Skin epidermis (tissue), 12 donors: ENCODE data around the gene MPDU1.

ENCODE experiments used
- H3K27ac ChIP-seq, 21 experiments: fragments of 200-600 bp; sonication (generic) in 11 of 21; one replicate each; pipeline ENCODE4 v1.5.0; 2020; ENCODE audit warnings: mild to moderate bottlenecking in 3 of 21, inconsistent platforms in 2 of 21, moderate library complexity in 2 of 21
- H3K4me3 ChIP-seq, 7 experiments: fragments of 200-600 bp; sonication (generic) in 2 of 7; one replicate each; pipeline ENCODE4 v1.5.0; 2020; ENCODE audit warnings: inconsistent platforms in 2 of 7, mild to moderate bottlenecking in 2 of 7, moderate library complexity in 1 of 7

Gene MPDU1

DNA sequence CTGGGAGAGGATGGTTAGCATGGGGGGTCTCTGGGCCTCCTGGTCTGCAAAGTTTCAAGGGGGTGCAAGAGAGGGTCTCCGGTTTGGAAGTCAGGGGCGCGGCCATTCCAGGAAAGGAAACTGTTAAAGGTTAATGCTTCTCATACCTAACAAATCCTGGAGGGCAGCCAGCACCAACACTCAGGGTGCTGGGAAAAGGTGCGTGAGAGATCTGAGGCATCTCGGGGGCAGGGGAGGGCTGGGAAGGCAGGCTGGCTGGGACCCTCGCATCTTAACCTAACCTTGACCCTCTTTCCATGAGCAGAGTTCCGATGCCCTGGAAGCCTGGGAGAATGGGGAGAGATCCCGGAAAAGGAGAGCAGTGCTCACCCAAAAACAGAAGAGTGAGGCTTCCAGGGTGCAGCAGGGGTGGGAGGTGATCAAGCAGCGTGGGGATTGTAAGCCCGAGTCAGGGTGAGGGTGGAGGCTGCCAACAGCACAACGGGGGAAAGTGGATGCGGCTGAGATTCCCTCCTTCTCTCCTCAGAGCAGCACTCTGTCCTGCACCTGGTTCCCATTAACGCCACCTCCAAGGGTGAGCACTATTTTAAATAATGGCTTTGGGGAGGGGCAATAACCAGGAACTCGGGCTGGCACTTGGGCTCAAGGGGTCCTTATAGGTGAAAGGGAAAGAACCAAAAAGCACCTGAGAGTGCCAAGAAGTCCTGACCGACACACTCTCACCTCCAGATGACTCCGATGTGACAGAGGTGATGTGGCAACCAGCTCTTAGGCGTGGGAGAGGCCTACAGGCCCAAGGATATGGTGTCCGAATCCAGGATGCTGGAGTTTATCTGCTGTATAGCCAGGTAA lies 24.1 kb upstream of the MPDU1 start:
- peak overlapping the region; percentile 57 to 98 (median 90) for H3K27ac ChIP-seq
- peak overlapping the region in 6 of 7 experiments; percentile 7 to 95 (median 38) for H3K4me3 ChIP-seq

DNA sequence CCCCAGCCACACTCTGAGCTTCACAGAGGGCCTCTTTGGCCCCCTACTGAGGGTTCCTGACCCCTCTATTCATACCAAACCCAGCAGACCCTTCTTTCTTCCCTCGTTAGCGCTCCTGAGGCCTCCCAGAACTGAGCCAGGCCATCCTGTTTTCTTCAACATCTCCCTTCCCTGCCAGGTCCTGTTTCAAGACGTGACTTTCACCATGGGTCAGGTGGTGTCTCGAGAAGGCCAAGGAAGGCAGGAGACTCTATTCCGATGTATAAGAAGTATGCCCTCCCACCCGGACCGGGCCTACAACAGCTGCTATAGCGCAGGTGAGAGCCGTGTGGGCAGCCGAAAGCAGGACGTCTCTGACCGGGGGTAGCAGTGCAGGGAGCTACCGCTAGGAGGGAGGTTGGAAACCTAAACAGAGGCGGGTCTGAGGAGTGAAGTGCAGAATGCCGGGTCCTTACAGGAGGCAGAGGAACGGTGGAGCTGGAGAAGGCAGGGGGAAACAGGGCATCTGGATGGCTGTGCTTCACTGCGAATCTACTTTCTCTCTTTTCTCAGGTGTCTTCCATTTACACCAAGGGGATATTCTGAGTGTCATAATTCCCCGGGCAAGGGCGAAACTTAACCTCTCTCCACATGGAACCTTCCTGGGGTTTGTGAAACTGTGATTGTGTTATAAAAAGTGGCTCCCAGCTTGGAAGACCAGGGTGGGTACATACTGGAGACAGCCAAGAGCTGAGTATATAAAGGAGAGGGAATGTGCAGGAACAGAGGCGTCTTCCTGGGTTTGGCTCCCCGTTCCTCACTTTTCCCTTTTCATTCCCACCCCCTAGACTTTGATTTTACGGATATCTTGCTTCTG lies 23.3 kb upstream of the MPDU1 start:
- Histone ChIP-seq H3K4me3 (peak overlapping the region in 6 of 7 experiments; percentile 7 to 95 (median 79)), H3K27ac (peak overlapping the region in 20 of 21 experiments; percentile 69 to 98 (median 91))

DNA sequence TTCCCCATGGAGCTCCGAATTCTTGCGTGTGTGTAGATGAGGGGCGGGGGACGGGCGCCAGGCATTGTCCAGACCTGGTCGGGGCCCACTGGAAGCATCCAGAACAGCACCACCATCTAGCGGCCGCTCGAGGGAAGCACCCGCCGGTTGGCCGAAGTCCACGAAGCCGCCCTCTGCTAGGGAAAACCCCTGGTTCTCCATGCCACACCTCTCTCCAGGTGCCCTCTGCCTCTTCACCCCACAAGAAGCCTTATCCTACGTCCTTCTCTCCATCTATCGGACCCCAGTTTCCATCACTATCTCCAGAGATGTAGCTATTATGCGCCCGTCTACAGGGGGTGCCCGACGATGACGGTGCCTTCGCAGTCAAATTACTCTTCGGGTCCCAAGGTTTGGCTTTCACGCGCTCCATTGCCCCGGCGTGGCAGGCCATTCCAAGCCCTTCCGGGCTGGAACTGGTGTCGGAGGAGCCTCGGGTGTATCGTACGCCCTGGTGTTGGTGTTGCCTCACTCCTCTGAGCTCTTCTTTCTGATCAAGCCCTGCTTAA lies 22.6 kb upstream of the MPDU1 start:
- Histone ChIP-seq H3K27ac (peak overlapping the region in 20 of 21 experiments; percentile 82 to 98 (median 92)), H3K4me3 (peak overlapping the region; percentile 59 to 98 (median 91))

GRCh38 chr17:7561589-7562207 lies 22.0 kb upstream of the MPDU1 start, which contains the start of gene SENP3:
TSS of gene SENP3 (plus strand) at chr17:7561919. CDS start at chr17:7563077, 1,158 bp downstream.
- Histone ChIP-seq H3K27ac (peak within 1 kb of the TSS; percentile 70 to 98 (median 91)), H3K4me3 (peak within 1 kb of the TSS; percentile 59 to 98 (median 91))

DNA sequence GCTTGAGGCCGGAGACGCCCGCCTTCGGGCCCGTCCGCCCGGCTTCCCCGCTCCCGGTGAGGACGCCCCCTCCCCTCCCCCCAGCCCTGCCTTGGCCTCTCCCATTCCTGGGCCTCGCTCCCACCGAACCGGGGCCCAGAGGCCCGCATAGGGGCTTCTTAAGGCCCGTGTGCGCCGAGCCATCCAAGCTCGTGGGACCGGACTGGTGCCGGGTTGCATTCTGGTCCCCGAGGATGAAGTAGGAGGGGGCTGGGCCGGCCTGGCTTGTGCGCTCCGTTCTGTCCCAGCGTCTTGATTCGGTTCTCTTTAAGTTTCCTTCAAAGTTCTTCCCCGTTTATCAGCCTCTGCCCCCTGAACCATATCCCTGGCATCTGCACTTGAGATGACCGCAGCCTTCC lies 21.4 kb upstream of the MPDU1 start:
- peak overlapping the region; percentile 70 to 98 (median 91) for H3K27ac ChIP-seq
- peak overlapping the region; percentile 59 to 98 (median 91) for H3K4me3 ChIP-seq

DNA sequence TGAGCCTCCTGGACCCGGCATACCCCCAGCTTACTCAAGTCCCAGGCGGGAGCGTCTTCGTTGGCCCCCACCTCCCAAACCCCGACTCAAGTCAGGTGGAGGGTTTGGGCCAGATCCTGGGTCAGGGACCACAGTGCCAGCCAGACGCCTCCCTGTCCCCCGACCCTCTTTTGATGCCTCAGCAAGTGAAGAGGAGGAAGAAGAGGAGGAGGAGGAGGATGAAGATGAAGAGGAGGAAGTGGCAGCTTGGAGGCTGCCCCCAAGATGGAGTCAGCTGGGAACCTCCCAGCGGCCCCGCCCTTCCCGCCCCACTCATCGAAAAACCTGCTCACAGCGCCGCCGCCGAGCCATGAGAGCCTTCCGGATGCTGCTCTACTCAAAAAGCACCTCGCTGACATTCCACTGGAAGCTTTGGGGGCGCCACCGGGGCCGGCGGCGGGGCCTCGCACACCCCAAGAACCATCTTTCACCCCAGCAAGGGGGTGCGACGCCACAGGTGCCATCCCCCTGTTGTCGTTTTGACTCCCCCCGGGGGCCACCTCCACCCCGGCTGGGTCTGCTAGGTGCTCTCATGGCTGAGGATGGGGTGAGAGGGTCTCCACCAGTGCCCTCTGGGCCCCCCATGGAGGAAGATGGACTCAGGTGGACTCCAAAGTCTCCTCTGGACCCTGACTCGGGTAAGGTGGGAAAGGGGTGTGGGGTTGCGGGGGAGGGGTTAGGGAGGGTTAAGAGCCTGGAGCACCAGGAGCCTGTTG lies 20.4 kb upstream of the MPDU1 start:
- Histone ChIP-seq H3K4me3 (no peak overlapping the region), H3K27ac (peak overlapping the region in 4 of 21 experiments; percentile 2 to 98 (median 94))

- Histone ChIP-seq H3K27ac (no peak overlapping the region), H3K4me3 (no peak overlapping the region)
Observed at GRCh38 chr17:7569571-7569970, 14.1 kb upstream of the MPDU1 start.

GRCh38 chr17:7570351-7570750 lies 13.3 kb upstream of the MPDU1 start:
- no peak overlapping the region for H3K27ac ChIP-seq
- H3K4me3 ChIP-seq, result no peak overlapping the region

DNA sequence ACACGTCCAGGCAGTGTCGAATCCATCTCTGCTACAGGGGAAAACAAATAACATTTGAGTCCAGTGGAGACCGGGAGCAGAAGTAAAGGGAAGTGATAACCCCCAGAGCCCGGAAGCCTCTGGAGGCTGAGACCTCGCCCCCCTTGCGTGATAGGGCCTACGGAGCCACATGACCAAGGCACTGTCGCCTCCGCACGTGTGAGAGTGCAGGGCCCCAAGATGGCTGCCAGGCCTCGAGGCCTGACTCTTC lies 11.4 kb upstream of the MPDU1 start:
- Histone ChIP-seq H3K4me3 (peak overlapping the region; percentile 18 to 98 (median 80)), H3K27ac (peak overlapping the region in 20 of 21 experiments; percentile 56 to 100 (median 88))

- Histone ChIP-seq H3K27ac (peak overlapping the region; percentile 91 to 100 (median 98)), H3K4me3 (peak overlapping the region; percentile 70 to 98 (median 81))
Observed at GRCh38 chr17:7572588-7573323, 10.9 kb upstream of the MPDU1 start.

- Histone ChIP-seq H3K27ac (peak overlapping the region; percentile 91 to 100 (median 98)), H3K4me3 (peak overlapping the region; percentile 70 to 98 (median 81))
Observed at GRCh38 chr17:7573324-7574080, 10.2 kb upstream of the MPDU1 start.

DNA sequence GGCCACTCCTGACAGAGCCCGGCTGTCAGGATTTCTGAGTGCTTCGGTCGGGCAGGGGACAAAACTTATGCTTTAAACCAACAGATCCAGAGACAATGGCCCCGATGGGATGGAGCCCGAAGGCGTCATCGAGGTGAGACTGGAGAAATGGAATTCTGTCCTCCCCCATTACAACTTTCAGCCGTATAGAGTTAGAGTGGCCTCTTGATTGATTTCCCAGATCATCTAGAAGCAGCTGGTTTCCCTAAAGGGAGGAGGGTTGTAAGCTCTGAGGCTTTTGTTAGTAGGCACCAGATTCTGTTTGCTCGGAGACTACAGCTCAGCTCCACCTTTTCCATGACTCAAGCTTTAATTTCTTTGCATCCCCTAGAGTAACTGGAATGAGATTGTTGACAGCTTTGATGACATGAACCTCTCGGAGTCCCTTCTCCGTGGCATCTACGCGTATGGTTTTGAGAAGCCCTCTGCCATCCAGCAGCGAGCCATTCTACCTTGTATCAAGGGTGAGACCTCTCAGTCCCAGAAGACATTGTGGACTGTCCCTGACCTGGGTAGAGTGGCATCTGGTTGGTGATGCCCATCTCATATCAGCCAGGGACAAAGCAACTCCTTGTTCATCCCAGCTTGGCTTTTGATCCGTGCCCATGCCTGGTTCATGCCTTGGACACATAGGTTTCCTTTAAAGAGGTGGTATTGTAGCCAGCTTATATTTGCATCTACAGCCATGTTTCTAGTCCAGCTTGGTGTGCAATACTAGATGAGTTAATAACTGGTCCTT lies 9.3 kb upstream of the MPDU1 start:
- H3K4me3 ChIP-seq, result peak overlapping the region; percentile 70 to 98 (median 81)
- H3K27ac ChIP-seq, result peak overlapping the region in 19 of 21 experiments; percentile 93 to 100 (median 98)

GRCh38 chr17:7575481-7575883 lies 8.2 kb upstream of the MPDU1 start:
- Histone ChIP-seq H3K27ac (peak overlapping the region in 4 of 21 experiments; percentile 40 to 100 (median 99)), H3K4me3 (peak overlapping the region in 2 of 7 experiments; percentile 97 to 98)

GRCh38 chr17:7575959-7576358 lies 7.7 kb upstream of the MPDU1 start:
- Histone ChIP-seq H3K4me3 (peak overlapping the region in 2 of 7 experiments; percentile 1 to 97), H3K27ac (no peak overlapping the region)

DNA sequence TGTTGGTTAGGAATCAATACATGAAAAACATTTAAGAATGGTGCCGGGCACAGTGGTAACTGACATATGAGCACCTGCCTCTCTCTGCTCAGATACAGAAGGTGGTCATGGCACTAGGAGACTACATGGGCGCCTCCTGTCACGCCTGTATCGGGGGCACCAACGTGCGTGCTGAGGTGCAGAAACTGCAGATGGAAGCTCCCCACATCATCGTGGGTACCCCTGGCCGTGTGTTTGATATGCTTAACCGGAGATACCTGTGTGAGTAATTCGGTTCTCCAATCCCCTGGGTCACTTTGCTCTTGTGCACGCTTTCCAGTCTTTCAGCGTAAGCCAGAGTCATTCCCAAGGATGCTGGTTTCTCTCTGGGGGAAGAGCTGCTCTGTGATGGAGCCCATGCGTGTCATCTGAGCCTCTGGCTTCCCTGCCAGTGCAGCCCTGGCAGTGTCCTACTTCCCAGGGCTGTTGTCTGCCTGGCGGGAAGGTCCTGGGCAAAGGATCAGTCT lies 7.2 kb upstream of the MPDU1 start:
- Histone ChIP-seq H3K27ac (peak overlapping the region in 1 of 21 experiments; percentile 1), H3K4me3 (peak overlapping the region in 1 of 7 experiments; percentile 1)
